Measurements from ENCODE around the gene ZNF689. TPM values are rescaled to one million over a fixed set of nuclear protein-coding genes. Genes with fewer than 3 reads are reported as not detected.

ZNF689 gene
- total RNA-seq, 1 experiment from 2014 or later = 21.1 TPM

DNA sequence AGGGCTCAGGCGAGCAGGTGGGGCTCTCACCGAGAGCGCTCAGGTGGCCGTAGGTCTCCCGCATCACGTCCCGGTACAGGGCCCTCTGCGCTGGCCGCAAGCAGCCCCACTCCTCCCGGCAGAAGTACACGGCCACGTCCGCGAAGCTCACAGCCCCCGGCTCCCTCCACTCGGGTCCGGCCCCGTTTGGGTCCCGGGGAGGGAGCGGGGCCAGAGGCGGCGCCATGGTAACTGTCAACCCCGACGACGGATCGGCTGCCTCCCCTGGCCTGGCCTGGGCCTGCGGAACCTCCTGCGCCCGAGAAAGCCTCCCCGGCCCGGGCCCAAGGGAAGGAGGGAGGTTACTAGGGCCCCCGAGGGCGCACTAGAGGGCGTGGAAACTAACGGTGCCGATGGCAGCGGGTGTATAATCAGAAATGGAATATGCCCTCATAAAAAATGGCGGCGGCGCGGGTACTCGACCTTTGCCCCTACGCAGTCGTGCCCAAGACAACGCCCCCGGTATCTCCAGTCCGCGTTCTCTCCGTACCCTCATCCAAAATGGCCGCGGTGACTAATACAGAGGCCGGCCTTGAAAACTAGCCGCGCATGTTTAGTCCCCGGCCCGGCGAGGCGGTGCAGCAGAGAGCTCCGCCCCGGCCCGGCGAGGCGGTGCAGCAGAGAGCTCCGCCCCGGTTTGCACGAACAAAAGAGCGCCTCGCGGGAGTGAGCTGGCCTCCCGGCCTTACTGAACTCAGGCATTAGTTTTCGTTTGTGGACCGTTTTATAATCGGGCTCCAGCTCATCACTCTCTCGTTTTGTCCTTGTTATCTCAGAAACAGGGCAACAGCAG, 52.0 kb downstream of the ZNF689 start, which contains the start of gene ZNF764:
Gene ZNF764, minus strand, starts transcription at position 418 of the 832 bp plus-strand sequence. Its CDS starts 192 bp downstream, at position 226.
- peak within 1 kb of the TSS; percentile 67 for H3K9ac ChIP-seq (ENCODE audit: extremely low read depth, insufficient read length, low read length)
- no peak within 1 kb of the TSS for H2BK5ac ChIP-seq (ENCODE audit: insufficient read length, low read length)
- Mint-ChIP-seq H3K27me3 (ENCODE audit: low read depth) (no peaks in the 10 kb centered on the region), H3K9me3 (no peaks in the 10 kb centered on the region), H3K27ac (peak within 1 kb of the TSS; percentile 94 to 97 (median 96); a peak in 6 of 7 replicates), H3K4me3 (peak within 1 kb of the TSS; percentile 73 to 86), H3K4me1 (peaks cover 14 to 27% of the 10 kb centered on the region in 2 experiments), H3K36me3 (ENCODE audit: insufficient read depth in 1 of 3, low read depth in 3 of 3) (peaks cover 5 to 25% (median 23%) of the 10 kb centered on the region in 3 experiments)
- peak within 1 kb of the TSS; percentile 72 for H3K18ac ChIP-seq (ENCODE audit: insufficient read length, low read depth, low read length)
- 0 out of 2 replicates have a peak within 1 kb of the TSS, but pooled peaks have one; percentile 86 for H2BK15ac ChIP-seq (ENCODE audit: low read depth, low read length)
- TF ChIP-seq, protein P1, sequence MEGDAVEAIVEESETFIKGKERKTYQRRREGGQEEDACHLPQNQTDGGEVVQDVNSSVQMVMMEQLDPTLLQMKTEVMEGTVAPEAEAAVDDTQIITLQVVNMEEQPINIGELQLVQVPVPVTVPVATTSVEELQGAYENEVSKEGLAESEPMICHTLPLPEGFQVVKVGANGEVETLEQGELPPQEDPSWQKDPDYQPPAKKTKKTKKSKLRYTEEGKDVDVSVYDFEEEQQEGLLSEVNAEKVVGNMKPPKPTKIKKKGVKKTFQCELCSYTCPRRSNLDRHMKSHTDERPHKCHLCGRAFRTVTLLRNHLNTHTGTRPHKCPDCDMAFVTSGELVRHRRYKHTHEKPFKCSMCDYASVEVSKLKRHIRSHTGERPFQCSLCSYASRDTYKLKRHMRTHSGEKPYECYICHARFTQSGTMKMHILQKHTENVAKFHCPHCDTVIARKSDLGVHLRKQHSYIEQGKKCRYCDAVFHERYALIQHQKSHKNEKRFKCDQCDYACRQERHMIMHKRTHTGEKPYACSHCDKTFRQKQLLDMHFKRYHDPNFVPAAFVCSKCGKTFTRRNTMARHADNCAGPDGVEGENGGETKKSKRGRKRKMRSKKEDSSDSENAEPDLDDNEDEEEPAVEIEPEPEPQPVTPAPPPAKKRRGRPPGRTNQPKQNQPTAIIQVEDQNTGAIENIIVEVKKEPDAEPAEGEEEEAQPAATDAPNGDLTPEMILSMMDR (conservative IDR thresholded peaks at IDR 0.05) = no peak
- no peak within 1 kb of the TSS for H2AFZ ChIP-seq (ENCODE audit: low read length)
- H3K4ac ChIP-seq (ENCODE audit: low read depth, low read length) = no peak within 1 kb of the TSS
- peaks cover 8% of the 10 kb centered on the region for H3K23me2 ChIP-seq (ENCODE audit: insufficient read length, low read depth, low read length, poor library complexity, severe bottlenecking)
- no peak within 1 kb of the TSS for H2BK12ac ChIP-seq (ENCODE audit: insufficient read length, low read depth, low read length)
- no CpG with 5 or more reads among the region's 74 CpGs for WGBS (ENCODE audit: extremely low coverage, insufficient read length, low lambda C conversion rate)
- no peaks in the 10 kb centered on the region for H3K79me2 ChIP-seq (ENCODE audit: insufficient read depth, low read length)
- DNase-seq = peak; percentile 97
- H3K23ac ChIP-seq (ENCODE audit: insufficient read length, low read depth, low read length) = no peak within 1 kb of the TSS
- no peak within 1 kb of the TSS for H3K56ac ChIP-seq (ENCODE audit: insufficient read length, low read depth, low read length)
- no peaks in the 10 kb centered on the region for H3K9me3 ChIP-seq (ENCODE audit: control insufficient read depth, low read depth, low read length)
- no peak within 1 kb of the TSS for H4K8ac ChIP-seq (replicated peaks; ENCODE audit: insufficient read length, low read depth, low read length)
- no peaks in the 10 kb centered on the region; the same call in 1 of the 2 replicates for H3K4me1 ChIP-seq (ENCODE audit: insufficient read depth, low read length)
- H2BK20ac ChIP-seq (ENCODE audit: low read depth, low read length, poor library complexity, severe bottlenecking) = no peak within 1 kb of the TSS
- no peak within 1 kb of the TSS for H2AK5ac ChIP-seq (ENCODE audit: insufficient read length, low read length)
- H3K27me3 ChIP-seq (ENCODE audit: insufficient read depth, low read length) = no peaks in the 10 kb centered on the region
- H4K20me1 ChIP-seq (ENCODE audit: control insufficient read depth, insufficient read depth, insufficient read length) = no peaks in the 10 kb centered on the region
- peak within 1 kb of the TSS; percentile 29 for H4K5ac ChIP-seq (ENCODE audit: insufficient read length, low read depth, low read length)
- no peak within 1 kb of the TSS for H3T11ph ChIP-seq (ENCODE audit: low read length)
- no peak within 1 kb of the TSS for H4K91ac ChIP-seq (ENCODE audit: insufficient read length, low read depth, low read length)
- H3K79me1 ChIP-seq (ENCODE audit: insufficient read depth, low read depth, low read length, poor library complexity, severe bottlenecking) = no peaks in the 10 kb centered on the region
- peak within 1 kb of the TSS; percentile 87 for H3K4me2 ChIP-seq (ENCODE audit: insufficient read depth, insufficient read length, low read length)
- H3K27ac ChIP-seq (ENCODE audit: insufficient read length, low read depth, low read length) = peak within 1 kb of the TSS; percentile 83
- peak within 1 kb of the TSS; percentile 60 for H3K14ac ChIP-seq (ENCODE audit: insufficient read depth, low read length)
- no peak within 1 kb of the TSS for H2BK120ac ChIP-seq (ENCODE audit: low read depth, low read length, poor library complexity, severe bottlenecking)

Data from H9 (cell line).